ENCODE measurements around the gene C16orf78.

The C16orf78 gene

DNA sequence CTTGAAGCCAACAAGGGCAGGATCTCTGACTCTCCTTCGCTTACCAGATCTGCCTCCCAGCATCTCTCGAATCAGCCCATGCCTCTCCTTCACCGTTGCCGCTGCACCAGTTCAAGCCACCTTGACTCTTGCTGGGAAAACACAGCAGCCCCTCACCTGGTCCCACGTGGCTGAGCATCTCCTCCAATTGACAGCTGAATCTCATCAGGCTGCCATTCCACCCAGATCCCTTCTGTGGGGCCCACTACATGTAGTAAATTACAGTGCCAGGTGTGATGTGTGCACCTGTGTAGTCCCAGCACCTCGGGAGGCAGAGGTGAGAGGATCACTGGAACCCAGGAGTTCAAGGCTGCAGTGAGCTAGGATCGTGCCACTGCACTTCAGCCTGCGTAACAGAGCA is 37.8 kb upstream of the C16orf78 start:
- TF ChIP-seq ZNF8 (CRISPR knock-in tag; IDR thresholded peaks at IDR 0.05) = no peak
- no peak for TF ChIP-seq PPARA (CRISPR knock-in tag; IDR thresholded peaks at IDR 0.05; ENCODE audit: borderline replicate concordance)
- TF ChIP-seq, protein P1, sequence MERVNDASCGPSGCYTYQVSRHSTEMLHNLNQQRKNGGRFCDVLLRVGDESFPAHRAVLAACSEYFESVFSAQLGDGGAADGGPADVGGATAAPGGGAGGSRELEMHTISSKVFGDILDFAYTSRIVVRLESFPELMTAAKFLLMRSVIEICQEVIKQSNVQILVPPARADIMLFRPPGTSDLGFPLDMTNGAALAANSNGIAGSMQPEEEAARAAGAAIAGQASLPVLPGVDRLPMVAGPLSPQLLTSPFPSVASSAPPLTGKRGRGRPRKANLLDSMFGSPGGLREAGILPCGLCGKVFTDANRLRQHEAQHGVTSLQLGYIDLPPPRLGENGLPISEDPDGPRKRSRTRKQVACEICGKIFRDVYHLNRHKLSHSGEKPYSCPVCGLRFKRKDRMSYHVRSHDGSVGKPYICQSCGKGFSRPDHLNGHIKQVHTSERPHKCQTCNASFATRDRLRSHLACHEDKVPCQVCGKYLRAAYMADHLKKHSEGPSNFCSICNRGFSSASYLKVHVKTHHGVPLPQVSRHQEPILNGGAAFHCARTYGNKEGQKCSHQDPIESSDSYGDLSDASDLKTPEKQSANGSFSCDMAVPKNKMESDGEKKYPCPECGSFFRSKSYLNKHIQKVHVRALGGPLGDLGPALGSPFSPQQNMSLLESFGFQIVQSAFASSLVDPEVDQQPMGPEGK (CRISPR knock-in tag; IDR thresholded peaks at IDR 0.05; ENCODE audit: borderline replicate concordance) = no peak
- no peak for TF ChIP-seq ISL1 (CRISPR knock-in tag; IDR thresholded peaks at IDR 0.05)
- TF ChIP-seq ZNF565 (CRISPR knock-in tag; conservative IDR thresholded peaks at IDR 0.05; ENCODE audit: low read depth) = no peak
- no peak for TF ChIP-seq ESRRG (CRISPR knock-in tag; IDR thresholded peaks at IDR 0.05)
- no peak for TF ChIP-seq TCF4 (CRISPR knock-in tag; IDR thresholded peaks at IDR 0.05; ENCODE audit: borderline replicate concordance)
- TF ChIP-seq BACH2 (CRISPR knock-in tag; IDR thresholded peaks at IDR 0.05; ENCODE audit: borderline replicate concordance) = no peak
- TF ChIP-seq GLIS3 (CRISPR knock-in tag; IDR thresholded peaks at IDR 0.05) = no peak
- no peak for TF ChIP-seq OSR1 (CRISPR knock-in tag; IDR thresholded peaks at IDR 0.05)
- no peak for TF ChIP-seq ARNTL (CRISPR knock-in tag; IDR thresholded peaks at IDR 0.05; ENCODE audit: borderline replicate concordance, low read depth)
- TF ChIP-seq, protein P2, sequence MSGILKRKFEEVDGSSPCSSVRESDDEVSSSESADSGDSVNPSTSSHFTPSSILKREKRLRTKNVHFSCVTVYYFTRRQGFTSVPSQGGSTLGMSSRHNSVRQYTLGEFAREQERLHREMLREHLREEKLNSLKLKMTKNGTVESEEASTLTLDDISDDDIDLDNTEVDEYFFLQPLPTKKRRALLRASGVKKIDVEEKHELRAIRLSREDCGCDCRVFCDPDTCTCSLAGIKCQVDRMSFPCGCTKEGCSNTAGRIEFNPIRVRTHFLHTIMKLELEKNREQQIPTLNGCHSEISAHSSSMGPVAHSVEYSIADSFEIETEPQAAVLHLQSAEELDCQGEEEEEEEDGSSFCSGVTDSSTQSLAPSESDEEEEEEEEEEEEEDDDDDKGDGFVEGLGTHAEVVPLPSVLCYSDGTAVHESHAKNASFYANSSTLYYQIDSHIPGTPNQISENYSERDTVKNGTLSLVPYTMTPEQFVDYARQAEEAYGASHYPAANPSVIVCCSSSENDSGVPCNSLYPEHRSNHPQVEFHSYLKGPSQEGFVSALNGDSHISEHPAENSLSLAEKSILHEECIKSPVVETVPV (CRISPR knock-in tag; IDR thresholded peaks at IDR 0.05) = no peak
- no peak for TF ChIP-seq ZFP3 (CRISPR knock-in tag; IDR thresholded peaks at IDR 0.05)
- TF ChIP-seq, protein P3, sequence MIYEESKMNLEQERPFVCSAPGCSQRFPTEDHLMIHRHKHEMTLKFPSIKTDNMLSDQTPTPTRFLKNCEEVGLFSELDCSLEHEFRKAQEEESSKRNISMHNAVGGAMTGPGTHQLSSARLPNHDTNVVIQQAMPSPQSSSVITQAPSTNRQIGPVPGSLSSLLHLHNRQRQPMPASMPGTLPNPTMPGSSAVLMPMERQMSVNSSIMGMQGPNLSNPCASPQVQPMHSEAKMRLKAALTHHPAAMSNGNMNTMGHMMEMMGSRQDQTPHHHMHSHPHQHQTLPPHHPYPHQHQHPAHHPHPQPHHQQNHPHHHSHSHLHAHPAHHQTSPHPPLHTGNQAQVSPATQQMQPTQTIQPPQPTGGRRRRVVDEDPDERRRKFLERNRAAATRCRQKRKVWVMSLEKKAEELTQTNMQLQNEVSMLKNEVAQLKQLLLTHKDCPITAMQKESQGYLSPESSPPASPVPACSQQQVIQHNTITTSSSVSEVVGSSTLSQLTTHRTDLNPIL (CRISPR knock-in tag; IDR thresholded peaks at IDR 0.05; ENCODE audit: low read depth) = no peak
- no peak for TF ChIP-seq ZC3H10 (CRISPR knock-in tag; IDR thresholded peaks at IDR 0.05)
- TF ChIP-seq ZFP30 (CRISPR knock-in tag; IDR thresholded peaks at IDR 0.05) = no peak
- ATAC-seq = no peak

DNA sequence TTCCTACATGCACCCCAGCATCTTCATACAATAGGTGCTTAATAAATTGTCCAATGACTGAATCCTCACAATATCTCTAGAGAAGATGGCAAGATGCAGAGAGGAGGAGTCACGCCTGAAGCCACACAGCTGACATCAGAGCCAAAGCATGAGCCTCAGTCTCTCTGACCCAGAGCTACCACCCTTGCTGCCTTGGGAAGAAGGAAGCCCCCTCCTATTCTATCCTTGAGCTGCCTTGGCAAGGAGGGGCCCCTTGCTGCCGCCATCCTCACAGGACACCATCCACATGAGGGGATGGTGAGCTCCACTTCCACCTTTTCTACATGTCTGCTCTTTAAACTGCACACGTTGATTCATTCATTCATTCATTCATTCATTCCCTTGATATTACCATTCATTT is 37.0 kb upstream of the C16orf78 start:
- TF ChIP-seq, protein P2 (CRISPR knock-in tag; IDR thresholded peaks at IDR 0.05) = no peak
- TF ChIP-seq ZC3H10 (CRISPR knock-in tag; IDR thresholded peaks at IDR 0.05) = no peak
- no peak for TF ChIP-seq ZNF70 (CRISPR knock-in tag; IDR thresholded peaks at IDR 0.05)
- TF ChIP-seq ZFP3 (CRISPR knock-in tag; IDR thresholded peaks at IDR 0.05) = no peak
- TF ChIP-seq ZFP30 (CRISPR knock-in tag; IDR thresholded peaks at IDR 0.05) = no peak
- no peak for TF ChIP-seq RARB (CRISPR knock-in tag; IDR thresholded peaks at IDR 0.05)
- no peak for TF ChIP-seq PPARA (CRISPR knock-in tag; IDR thresholded peaks at IDR 0.05; ENCODE audit: borderline replicate concordance)
- TF ChIP-seq CSDC2 (CRISPR knock-in tag; IDR thresholded peaks at IDR 0.05) = no peak
- TF ChIP-seq ZNF565 (CRISPR knock-in tag; conservative IDR thresholded peaks at IDR 0.05; ENCODE audit: low read depth) = no peak
- TF ChIP-seq GLIS3 (CRISPR knock-in tag; IDR thresholded peaks at IDR 0.05) = no peak

DNA sequence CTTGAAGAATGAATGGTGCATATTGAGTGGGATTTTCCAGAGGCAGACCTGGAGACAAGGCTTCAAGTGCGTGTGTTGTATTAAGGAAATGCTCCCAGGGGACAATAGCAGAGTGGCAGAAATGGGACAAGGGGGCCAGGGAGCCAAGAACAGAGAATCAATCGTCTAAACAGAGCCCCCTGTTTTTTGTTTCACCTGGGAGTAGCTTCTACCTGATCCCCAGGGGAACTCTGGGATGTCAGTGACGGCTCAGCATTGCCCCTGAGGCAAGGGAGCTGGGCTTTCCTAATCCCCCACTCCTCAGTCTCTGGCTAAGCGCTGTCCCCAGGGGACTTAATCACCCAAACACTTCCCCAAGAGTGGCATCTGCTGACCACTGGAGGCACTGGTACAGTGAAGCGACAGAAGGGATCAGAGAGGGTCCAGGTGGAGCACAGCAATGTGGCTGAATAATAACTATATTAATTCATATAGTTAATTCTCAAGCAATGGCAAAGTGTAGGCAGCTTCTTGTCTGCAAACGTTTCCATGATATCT is 35.7 kb upstream of the C16orf78 start:
- ATAC-seq = no peak
- no peak for TF ChIP-seq ZFP3 (CRISPR knock-in tag; IDR thresholded peaks at IDR 0.05)
- TF ChIP-seq ESRRG (CRISPR knock-in tag; IDR thresholded peaks at IDR 0.05) = no peak
- TF ChIP-seq ISL1 (CRISPR knock-in tag; IDR thresholded peaks at IDR 0.05) = no peak
- no peak for TF ChIP-seq OSR1 (CRISPR knock-in tag; IDR thresholded peaks at IDR 0.05)
- no peak for TF ChIP-seq CSDC2 (CRISPR knock-in tag; IDR thresholded peaks at IDR 0.05)
- TF ChIP-seq, protein P1 (CRISPR knock-in tag; IDR thresholded peaks at IDR 0.05; ENCODE audit: borderline replicate concordance) = no peak

More for the DNA sequence above, 37.0 kb upstream of the C16orf78 start:
- ATAC-seq = no peak
